OCI-LY3 (cell line): ENCODE data around the gene GLTP.

Source experiments
- EZH2phosphoT487 ChIP-seq: fragments of 200-600 bp; shearing (Covaris generic); IDR thresholded peaks from 2 replicates; pipeline ENCODE4 v1.6.1; 2018; ENCODE audit warnings: antibody characterized with exemption, mixed run types, low read depth
- TF ChIP-seq, protein P1 (sequence below): fragments of 200-600, 300-600 bp; sonication (generic); IDR thresholded peaks from 2 replicates; pipeline ENCODE4 v1.5.1; 2014; ENCODE audit warnings: antibody characterized with exemption, low read length, low read depth

DNA sequence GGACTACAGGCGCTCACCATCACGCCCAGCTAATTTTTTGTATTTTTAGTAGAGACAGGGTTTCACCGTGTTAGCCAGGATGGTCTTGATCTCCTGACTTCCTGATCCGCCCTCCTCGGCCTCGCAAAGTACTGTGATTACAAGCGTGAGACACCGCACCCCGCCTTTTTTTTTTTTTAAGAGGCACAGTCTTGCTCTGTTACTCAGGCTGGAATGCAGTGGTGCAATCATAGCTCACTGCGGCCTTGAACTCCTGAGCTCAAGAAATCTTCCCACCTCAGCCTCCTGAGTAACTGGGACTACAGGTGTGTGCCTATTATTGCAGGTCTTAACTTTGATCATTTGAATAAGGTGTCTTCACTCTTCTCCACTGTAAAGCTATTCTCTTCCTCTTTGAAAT, 5.3 kb upstream of the GLTP start:
- TF ChIP-seq, protein P1, sequence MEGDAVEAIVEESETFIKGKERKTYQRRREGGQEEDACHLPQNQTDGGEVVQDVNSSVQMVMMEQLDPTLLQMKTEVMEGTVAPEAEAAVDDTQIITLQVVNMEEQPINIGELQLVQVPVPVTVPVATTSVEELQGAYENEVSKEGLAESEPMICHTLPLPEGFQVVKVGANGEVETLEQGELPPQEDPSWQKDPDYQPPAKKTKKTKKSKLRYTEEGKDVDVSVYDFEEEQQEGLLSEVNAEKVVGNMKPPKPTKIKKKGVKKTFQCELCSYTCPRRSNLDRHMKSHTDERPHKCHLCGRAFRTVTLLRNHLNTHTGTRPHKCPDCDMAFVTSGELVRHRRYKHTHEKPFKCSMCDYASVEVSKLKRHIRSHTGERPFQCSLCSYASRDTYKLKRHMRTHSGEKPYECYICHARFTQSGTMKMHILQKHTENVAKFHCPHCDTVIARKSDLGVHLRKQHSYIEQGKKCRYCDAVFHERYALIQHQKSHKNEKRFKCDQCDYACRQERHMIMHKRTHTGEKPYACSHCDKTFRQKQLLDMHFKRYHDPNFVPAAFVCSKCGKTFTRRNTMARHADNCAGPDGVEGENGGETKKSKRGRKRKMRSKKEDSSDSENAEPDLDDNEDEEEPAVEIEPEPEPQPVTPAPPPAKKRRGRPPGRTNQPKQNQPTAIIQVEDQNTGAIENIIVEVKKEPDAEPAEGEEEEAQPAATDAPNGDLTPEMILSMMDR = no peak
- no peak for TF ChIP-seq EZH2phosphoT487
